ENCODE measurements around the gene KRT20. TPM values are rescaled to one million over a fixed set of nuclear protein-coding genes. Genes with fewer than 3 reads are reported as not detected.

KRT20 gene
- total RNA-seq, 1 experiment from 2014 or later, result 0.13 TPM

DNA sequence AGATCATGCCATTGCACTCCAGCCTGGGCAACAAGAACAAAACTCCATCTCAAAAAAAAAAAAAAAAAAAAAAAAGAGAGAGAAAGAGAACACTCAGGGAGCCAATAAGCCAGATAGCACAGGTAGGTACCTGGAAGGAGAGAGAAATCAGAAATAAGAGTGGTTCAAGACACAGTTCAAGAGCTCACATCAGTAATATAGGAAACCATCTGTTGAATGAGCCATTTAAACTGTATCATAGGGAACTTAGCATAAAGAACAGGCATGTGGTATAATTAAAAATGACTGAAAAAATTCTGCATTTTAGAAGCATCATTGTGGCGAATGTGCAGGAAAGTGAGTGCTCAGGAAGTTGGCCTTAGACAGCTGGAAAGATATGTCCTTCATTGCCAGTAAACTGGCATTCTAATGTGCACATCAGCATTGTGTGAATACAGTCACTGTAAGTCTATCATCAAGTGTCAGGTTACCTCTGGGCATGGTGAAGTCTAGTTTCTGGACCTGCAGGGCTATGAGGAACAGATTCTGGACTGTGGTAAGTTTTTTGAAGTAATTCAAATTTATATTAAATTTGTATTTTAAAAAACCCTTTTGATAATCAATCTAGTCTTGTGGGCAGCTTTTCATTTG, 38.4 kb downstream of the KRT20 start:
- H3K36me3 ChIP-seq (ENCODE audit: control insufficient read depth, insufficient read depth, low read length), result no peaks in the 10 kb centered on the region
- H3K27me3 ChIP-seq (ENCODE audit: control insufficient read depth, insufficient read depth, low read length), result peaks cover 3% of the 10 kb centered on the region; the same call in 1 of the 2 replicates
- CTCF ChIA-PET, result interaction anchor here (1.9 kb wide), 1 partner anchor 702 kb away, joined by 6 read pairs; no protein-coding TSS in a partner anchor
- H3K4me3 ChIP-seq (ENCODE audit: low read depth in 2 of 2, low read length in 2 of 2), result no peak overlapping the region
- in situ Hi-C loops (cut with HindIII; ENCODE audit: low pct_unique_long_range_greater_than_20kb, low sequenced_read_pairs) (no loop called here), intact Hi-C loops (cut with micrococcal nuclease; ENCODE audit: unreplicated experiment) (no loop called here)
- no peak for ATAC-seq
- BruUV-seq (replicated peaks), result no TSS peak
- DNase-seq (ENCODE audit: low read depth, low spot score), result no peak
- no peak overlapping the region for H3K27ac ChIP-seq (ENCODE audit: low read length)
- POLR2A ChIA-PET, result interaction anchor here (0.6 kb wide), 2 partner anchors 154 to 206 kb away, joined by 6 to 8 read pairs; no protein-coding TSS in a partner anchor
- no peaks in the 10 kb centered on the region for H3K9me3 ChIP-seq (ENCODE audit: control insufficient read depth, insufficient read depth, low read depth, low read length)
- H3K4me1 ChIP-seq (ENCODE audit: control insufficient read depth, insufficient read depth, low read length), result no peaks in the 10 kb centered on the region
- TF ChIP-seq, protein P1, sequence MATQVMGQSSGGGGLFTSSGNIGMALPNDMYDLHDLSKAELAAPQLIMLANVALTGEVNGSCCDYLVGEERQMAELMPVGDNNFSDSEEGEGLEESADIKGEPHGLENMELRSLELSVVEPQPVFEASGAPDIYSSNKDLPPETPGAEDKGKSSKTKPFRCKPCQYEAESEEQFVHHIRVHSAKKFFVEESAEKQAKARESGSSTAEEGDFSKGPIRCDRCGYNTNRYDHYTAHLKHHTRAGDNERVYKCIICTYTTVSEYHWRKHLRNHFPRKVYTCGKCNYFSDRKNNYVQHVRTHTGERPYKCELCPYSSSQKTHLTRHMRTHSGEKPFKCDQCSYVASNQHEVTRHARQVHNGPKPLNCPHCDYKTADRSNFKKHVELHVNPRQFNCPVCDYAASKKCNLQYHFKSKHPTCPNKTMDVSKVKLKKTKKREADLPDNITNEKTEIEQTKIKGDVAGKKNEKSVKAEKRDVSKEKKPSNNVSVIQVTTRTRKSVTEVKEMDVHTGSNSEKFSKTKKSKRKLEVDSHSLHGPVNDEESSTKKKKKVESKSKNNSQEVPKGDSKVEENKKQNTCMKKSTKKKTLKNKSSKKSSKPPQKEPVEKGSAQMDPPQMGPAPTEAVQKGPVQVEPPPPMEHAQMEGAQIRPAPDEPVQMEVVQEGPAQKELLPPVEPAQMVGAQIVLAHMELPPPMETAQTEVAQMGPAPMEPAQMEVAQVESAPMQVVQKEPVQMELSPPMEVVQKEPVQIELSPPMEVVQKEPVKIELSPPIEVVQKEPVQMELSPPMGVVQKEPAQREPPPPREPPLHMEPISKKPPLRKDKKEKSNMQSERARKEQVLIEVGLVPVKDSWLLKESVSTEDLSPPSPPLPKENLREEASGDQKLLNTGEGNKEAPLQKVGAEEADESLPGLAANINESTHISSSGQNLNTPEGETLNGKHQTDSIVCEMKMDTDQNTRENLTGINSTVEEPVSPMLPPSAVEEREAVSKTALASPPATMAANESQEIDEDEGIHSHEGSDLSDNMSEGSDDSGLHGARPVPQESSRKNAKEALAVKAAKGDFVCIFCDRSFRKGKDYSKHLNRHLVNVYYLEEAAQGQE (IDR thresholded peaks at IDR 0.05; ENCODE audit: insufficient read depth in 1 of 2, low read depth in 2 of 2, low read length in 1 of 2), result no peak
- TF ChIP-seq CTCF (IDR thresholded peaks at IDR 0.05), result no peak
- TF ChIP-seq TCF7L2 (IDR thresholded peaks at IDR 0.05; ENCODE audit: low read depth, low read length), result no peak
- TF ChIP-seq SIN3A (IDR thresholded peaks at IDR 0.05; ENCODE audit: borderline replicate concordance, insufficient read depth, low read depth, low read length), result no peak
- no peak for TF ChIP-seq POLR2AphosphoS5 (IDR thresholded peaks at IDR 0.05; ENCODE audit: low read depth, low read length)

DNA sequence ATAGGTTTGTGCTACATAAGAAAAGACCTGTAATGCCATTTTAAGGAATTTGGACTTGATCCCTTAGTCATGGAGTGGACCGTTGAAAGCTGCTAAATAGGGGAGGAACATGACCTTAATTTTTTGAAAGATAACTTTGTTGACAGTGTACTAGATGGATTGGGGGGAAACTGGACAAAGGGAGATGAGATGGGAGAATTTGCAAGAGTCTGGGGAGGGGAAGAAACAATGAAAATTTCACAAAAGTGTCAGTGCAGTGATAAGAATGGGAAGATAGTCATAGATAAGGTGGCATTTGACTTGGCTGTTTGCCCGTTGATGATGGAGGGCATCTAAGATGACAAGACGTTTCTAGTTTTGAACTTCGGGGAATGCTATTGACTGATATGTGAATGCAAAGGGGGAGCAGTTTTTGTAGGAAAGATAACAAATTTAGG, 40.4 kb downstream of the KRT20 start:
- in situ Hi-C loops (cut with HindIII; ENCODE audit: low pct_unique_long_range_greater_than_20kb, low sequenced_read_pairs) (no loop called here), intact Hi-C loops (cut with micrococcal nuclease; ENCODE audit: unreplicated experiment) (no loop called here)
- ATAC-seq (no peak), DNase-seq (ENCODE audit: low read depth, low spot score) (no peak)
- CTCF ChIA-PET, result no interaction called here
- H3K27ac ChIP-seq (ENCODE audit: low read length), result no peak overlapping the region
- H3K27me3 ChIP-seq (ENCODE audit: control insufficient read depth, insufficient read depth, low read length), result peaks cover 3% of the 10 kb centered on the region; the same call in 1 of the 2 replicates
- POLR2A ChIA-PET, result no interaction called here
- H3K4me3 ChIP-seq (ENCODE audit: low read depth in 2 of 2, low read length in 2 of 2), result no peak overlapping the region
- H3K36me3 ChIP-seq (ENCODE audit: control insufficient read depth, insufficient read depth, low read length), result no peaks in the 10 kb centered on the region
- TF ChIP-seq SIN3A (IDR thresholded peaks at IDR 0.05; ENCODE audit: borderline replicate concordance, insufficient read depth, low read depth, low read length), result no peak
- no peak for TF ChIP-seq TCF7L2 (IDR thresholded peaks at IDR 0.05; ENCODE audit: low read depth, low read length)
- TF ChIP-seq POLR2AphosphoS5 (IDR thresholded peaks at IDR 0.05; ENCODE audit: low read depth, low read length), result no peak
- TF ChIP-seq CTCF (IDR thresholded peaks at IDR 0.05), result no peak
- TF ChIP-seq, protein P1 (IDR thresholded peaks at IDR 0.05; ENCODE audit: insufficient read depth in 1 of 2, low read depth in 2 of 2, low read length in 1 of 2), result no peak
- H3K4me1 ChIP-seq (ENCODE audit: control insufficient read depth, insufficient read depth, low read length), result no peaks in the 10 kb centered on the region
- no TSS peak for BruUV-seq (replicated peaks)
- no peaks in the 10 kb centered on the region for H3K9me3 ChIP-seq (ENCODE audit: control insufficient read depth, insufficient read depth, low read depth, low read length)
